Inflammatory macrophage treated with lipopolysaccharide for 4 hours (primary cell): Measurements from ENCODE around the gene CCL4.
"Not testable (repeated sequence)": the region's sequence is repeated elsewhere in the genome, so short reads cannot be mapped to it uniquely, and the experiment has no call there.

Source experiments
- DNase-seq: peaks from one replicate; pipeline ENCODE4 v3.0.0-alpha.2; 2020

Gene CCL4

DNA sequence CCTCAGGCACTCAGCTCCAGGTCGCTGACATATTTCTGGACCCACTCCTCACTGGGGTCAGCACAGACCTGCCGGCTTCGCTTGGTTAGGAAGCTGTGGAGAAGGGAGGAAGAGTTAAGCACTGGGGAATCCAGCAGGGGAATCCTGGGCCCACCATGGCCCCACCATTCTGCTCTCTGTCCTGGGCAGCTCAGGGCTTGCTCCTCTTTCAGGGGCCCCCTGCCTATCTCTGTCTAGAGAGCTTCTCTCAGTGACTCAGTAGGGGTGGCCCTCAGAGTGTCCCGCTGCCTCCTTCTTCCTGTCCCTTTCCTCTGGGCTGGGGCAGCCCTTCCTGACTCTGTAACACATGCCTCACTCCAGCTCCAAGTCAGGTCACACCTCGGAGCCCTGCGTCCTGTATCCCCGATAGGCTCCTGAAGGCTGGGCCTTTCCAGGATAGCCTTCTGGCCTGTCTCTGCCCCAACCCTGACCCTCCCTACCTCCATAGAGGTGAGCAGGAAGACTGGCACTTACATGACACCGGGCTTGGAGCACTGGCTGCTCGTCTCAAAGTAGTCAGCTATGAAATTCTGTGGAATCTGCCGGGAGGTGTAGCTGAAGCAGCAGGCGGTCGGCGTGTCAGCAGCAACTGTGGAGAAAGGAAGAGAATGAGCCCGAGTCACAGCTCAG is 14.8 kb upstream of the CCL4 start:
- DNase-seq = peak; percentile 86

DNA sequence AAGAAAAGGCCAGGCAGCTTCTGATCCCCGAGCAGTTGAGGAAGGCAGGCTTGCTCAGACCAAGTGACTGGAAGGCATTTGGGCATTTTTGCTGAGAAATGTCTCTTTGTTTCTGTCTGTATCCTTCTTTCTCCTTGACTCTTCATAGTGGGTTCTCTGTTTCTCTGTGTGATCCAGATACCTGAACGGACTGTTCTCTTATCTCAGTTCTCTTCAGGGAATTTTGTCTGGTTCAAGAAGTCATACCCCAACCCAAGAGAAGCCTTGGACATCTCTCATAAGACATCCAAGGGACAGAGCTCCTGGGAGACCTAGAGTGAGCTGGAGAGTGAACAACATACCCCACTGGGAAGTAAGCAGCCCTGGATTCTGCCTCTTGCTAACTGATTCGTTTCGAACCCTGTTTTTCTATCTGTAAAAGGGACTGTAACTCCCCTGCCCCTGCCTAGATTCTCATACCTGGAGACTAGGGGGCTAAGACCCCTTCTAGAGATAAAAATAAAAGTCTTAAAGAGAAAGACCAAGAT is 14.2 kb upstream of the CCL4 start:
- peak; percentile 58 for DNase-seq

GRCh38 chr17:36089888-36090836 is 13.5 kb upstream of the CCL4 start, which contains the start of gene CCL3:
TSS of gene CCL3 (minus strand) at chr17:36090143. CDS start at chr17:36090058, 85 bp downstream.
- peak; percentile 99 for DNase-seq

DNA sequence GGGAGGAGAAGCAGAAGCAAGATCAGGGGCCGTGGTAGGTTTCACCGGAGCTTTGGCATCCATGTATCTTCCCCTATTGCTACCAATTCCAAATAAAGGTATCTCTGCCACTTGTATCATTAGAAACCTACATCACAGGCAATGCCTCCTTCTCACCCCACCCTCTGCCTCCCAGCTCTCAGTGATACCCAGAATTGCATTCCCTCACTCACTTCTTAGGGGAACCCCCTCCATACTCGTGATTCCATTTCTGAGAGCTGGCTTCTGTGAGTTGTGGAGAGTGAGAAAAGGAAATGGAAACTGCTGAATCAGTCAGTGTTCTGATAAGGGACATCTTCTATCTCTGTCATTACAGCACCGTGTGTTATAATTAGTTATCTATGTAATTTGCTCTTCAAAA is 11.4 kb upstream of the CCL4 start:
- peak; percentile 97 for DNase-seq

- DNase-seq = not testable (repeated sequence)
Observed at GRCh38 chr17:36092715-36093114, 10.9 kb upstream of the CCL4 start.

GRCh38 chr17:36094232-36094631 is 9.4 kb upstream of the CCL4 start:
- no peak for DNase-seq

DNA sequence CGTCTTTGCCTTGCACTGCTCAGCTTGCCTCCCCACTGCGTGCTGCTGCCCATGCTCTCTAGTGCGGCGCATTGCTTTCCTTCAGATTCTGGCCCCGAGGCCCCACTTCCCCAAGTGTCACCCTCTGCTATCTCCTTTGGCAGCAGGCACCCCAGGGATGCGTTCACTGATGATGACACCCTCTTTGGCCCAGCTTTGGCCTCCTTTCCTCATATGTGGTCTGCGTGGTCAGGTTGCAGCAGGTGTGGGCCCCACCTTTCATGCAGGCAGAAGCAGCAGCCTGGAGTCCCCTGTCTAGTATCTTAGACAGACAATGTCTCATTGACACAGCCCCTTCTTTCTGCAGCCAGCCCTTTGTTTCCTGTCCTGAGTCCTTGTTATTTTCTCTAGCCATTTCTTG is 8.9 kb upstream of the CCL4 start:
- DNase-seq = no peak

- no peak for DNase-seq
Observed at GRCh38 chr17:36095992-36096391, 7.6 kb upstream of the CCL4 start.

- not testable (repeated sequence) for DNase-seq
Observed at GRCh38 chr17:36099004-36099403, 4.6 kb upstream of the CCL4 start.

DNA sequence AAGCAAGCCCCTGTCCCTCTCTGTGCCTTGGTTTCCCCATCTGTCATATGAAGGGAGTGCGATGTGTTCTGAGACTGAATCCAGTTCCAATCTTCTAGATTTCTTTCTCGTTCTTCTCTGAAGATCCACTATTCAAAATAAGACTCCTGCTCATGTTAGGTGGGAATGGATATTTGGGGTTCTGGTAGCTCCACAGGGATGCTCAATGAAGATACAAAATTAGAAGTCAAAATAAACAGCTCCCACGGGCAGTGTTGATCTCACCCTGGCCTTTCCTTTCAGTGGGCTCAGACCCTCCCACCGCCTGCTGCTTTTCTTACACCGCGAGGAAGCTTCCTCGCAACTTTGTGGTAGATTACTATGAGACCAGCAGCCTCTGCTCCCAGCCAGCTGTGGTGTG is 619 bp downstream of the CCL4 start:
- DNase-seq = peak; percentile 53

GRCh38 chr17:36104701-36105181 is 1.1 kb downstream of the CCL4 start:
- DNase-seq = peak; percentile 85

DNA sequence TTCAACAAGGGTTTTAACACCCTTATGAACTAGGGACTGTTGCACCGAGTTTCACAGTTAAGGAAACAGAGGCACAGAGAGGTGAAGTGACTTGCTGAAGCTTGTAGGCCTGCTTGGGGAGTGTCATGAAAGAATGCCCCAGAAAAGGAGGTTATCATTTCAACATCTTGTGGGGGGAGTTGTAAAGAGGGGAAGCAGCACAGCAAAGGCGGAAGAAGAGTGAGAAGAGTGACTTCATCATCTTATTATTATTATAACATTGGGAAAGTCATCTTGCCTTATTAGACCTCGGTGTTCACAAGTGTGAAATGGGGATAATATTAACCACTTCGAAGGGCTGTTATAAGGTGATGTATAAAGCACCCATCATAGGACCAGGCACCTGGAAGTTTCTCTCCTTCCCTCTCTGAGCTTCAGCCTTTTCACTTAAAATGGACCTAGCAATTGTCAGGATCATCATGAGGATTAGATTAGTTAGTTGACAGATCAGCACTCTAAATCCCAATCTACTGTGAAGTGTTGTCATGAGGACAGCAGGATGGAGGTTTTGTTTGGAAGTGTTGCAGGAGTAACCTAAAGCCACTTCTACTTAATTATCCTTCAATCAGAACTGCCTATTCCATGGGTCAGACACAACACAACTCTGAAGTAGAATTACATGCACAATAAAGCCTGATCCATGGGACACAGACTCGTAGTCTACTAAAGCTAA is 2.3 kb downstream of the CCL4 start:
- DNase-seq = peak; percentile 90

GRCh38 chr17:36106493-36106835 is 2.8 kb downstream of the CCL4 start:
- DNase-seq = peak; percentile 82

DNA sequence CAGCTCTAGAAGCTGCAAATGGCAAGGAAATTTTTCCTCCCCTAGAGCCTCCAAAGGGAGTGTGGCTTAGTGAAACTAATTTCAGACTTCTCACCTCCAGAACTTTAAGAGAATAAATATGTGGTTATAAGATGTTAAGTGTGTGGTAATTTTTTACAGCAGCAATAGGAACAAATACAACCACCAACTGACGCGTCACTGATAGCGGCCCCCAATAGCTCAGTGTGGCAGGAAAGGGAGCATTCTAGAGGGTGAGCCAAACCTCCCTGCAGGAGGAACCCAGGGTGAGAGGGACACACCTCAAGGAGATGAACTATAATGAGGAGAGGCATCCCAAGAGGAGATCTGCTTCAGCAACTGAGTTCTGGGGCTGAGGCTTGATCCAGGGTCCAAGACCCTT is 4.0 kb downstream of the CCL4 start:
- no peak for DNase-seq

- DNase-seq = peak; percentile 85
Observed at GRCh38 chr17:36108265-36108664, 4.6 kb downstream of the CCL4 start.

DNA sequence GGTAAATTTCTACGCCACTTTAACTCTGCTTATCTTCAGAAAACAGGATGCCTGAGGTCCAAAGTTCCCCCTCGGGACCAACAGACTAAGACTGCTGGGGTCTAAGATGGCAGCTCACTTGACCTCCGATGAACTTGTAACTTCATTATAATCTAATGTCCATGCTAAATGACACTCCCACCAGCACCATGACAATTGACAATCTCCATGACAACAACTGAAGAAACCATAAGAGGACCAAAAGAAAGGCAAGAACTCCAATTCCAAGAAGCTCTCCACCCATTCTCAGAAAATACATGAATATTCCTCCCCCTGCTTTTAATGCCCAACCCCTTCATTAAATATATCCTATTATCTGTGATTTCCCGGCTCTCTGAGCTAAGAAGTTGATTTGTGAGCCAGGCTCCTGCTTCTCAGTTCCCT is 7.5 kb downstream of the CCL4 start:
- no peak for DNase-seq

DNA sequence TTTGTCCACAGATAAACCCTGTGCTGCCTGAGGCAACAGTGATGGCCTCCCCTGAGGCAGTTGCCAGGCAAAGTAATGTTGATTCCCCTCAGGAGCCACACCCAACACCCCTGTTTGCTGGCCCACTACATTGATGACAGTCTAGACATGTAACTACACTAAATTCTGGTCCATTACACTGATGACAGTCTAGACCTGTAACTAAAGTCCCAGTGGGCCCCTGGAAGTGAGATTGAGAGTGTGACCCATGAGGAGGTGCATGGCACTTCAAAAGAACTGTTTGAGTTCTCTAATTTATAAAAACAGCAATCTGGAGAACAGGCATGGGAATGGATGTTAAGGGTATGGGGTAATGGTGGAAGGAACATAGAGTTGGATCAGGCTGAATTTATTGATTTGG is 8.9 kb downstream of the CCL4 start:
- no peak for DNase-seq

DNA sequence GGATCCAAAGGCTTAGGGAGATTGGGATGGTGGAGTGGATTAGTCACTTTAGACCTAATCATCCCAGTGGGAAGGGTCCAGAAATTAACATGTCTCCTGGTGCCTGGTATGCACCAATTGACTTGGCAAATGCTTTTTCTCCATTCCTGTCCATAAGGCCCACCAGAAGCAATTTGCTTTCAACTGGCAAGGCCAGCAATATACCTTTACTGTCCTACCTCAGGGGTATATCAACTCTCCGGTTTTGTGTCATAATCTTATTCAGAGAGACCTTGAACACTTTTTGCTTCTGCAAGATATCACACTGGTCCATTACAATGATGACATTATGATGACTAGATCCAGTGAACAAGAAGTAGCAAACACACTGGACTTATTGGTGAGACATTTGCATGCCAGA is 9.5 kb downstream of the CCL4 start:
- DNase-seq = not testable (repeated sequence)

GRCh38 chr17:36114971-36115648 is 11.5 kb downstream of the CCL4 start:
- DNase-seq = not testable (repeated sequence)

- DNase-seq = not testable (repeated sequence)
Observed at GRCh38 chr17:36115649-36115977, 12.0 kb downstream of the CCL4 start.

- DNase-seq = peak; percentile 71
Observed at GRCh38 chr17:36117505-36118382, 14.1 kb downstream of the CCL4 start.
